ENCODE data around the gene FAM43B.
A peak's percentile ranks its signal among the peaks of the same experiment; 100 is the strongest.

FAM43B gene

DNA sequence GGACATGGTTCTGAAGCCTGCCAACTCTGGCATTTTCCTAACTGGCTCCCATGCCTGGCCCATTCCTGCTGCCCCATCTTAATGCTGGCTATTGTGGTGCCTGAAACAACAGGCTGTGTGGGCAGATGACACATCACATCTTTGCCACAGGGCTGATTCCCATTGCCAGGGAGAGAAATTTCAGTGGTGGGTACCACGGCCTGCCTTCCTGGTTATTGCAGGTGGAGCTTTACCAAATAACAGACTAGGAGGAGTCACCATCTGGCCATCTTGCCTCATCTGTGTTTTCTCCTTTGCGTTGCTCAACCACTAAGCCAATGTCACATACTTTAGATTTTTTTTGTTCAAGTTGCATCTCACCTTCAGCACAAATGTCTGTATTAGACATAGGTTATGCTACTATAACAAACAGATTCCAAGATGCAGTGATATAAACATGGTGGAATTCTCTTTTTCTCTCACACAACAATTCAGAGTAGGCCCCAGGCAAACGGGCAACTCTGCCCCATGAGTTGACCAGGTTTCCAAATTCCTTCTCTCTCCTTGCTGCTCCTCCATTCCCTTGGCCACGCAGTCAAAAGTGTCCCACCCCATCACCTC lies 50.6 kb downstream of the FAM43B start:
- TF ChIP-seq, protein P1, sequence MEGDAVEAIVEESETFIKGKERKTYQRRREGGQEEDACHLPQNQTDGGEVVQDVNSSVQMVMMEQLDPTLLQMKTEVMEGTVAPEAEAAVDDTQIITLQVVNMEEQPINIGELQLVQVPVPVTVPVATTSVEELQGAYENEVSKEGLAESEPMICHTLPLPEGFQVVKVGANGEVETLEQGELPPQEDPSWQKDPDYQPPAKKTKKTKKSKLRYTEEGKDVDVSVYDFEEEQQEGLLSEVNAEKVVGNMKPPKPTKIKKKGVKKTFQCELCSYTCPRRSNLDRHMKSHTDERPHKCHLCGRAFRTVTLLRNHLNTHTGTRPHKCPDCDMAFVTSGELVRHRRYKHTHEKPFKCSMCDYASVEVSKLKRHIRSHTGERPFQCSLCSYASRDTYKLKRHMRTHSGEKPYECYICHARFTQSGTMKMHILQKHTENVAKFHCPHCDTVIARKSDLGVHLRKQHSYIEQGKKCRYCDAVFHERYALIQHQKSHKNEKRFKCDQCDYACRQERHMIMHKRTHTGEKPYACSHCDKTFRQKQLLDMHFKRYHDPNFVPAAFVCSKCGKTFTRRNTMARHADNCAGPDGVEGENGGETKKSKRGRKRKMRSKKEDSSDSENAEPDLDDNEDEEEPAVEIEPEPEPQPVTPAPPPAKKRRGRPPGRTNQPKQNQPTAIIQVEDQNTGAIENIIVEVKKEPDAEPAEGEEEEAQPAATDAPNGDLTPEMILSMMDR (IDR thresholded peaks at IDR 0.05; ENCODE audit: low read length, missing control alignments) = no peak
- no peak overlapping the region for H3K4me3 ChIP-seq (replicated peaks; ENCODE audit: low read depth, low read length)
- no peak for DNase-seq (ENCODE audit: low read depth)

- TF ChIP-seq, protein P1 (IDR thresholded peaks at IDR 0.05; ENCODE audit: low read length, missing control alignments) = no peak
- peak; percentile 71 for DNase-seq (ENCODE audit: low read depth)
- H3K4me3 ChIP-seq (replicated peaks; ENCODE audit: low read depth, low read length) = no peak overlapping the region
Measured at GRCh38 chr1:20603504-20604464, 51.4 kb downstream of the FAM43B start.
